ENCODE results near the gene XXYLT1. TPM values are rescaled to one million over a fixed set of nuclear protein-coding genes. Genes with fewer than 3 reads are reported as not detected.

XXYLT1 gene
- total and polyA plus RNA-seq, 12 donors: 2.2 to 7.2 (median 3.6) TPM

- intact Hi-C loops (cut with DNase I): no loop called here
- Histone ChIP-seq H3K4me3 (no peak overlapping the region), H3K4me1 (peaks cover 0 to 6% (median 0%) of the 10 kb centered on the region in 9 donors), H3K27me3 (no peaks in the 10 kb centered on the region), H3K36me3 (no peaks in the 10 kb centered on the region), H3K9me3 (no peaks in the 10 kb centered on the region), H3K27ac (no peak overlapping the region)
- ATAC-seq (peak in 7 of 8 donors; percentile 19 to 77 (median 50)), DNase-seq (no peak)
- peak in 1 of 9 donors; percentile 13 for TF ChIP-seq CTCF (IDR thresholded peaks at IDR 0.05)
- 67 to 77% methylated on average over 12 of the region's 12 CpGs for WGBS, 2 donors
These were observed 137.5 kb downstream of the XXYLT1 start for GRCh38 chr3:195133462-195133861.

- intact Hi-C loops (cut with DNase I): no loop called here
- ATAC-seq (no peak), DNase-seq (no peak)
- no peaks in the 10 kb centered on the region for H3K27me3 ChIP-seq
- H3K36me3 ChIP-seq: no peaks in the 10 kb centered on the region
- H3K27ac ChIP-seq: no peak overlapping the region
- WGBS, 2 donors: 77 to 87% methylated on average over 4 of the region's 4 CpGs
- peaks cover 0 to 9% (median 0%) of the 10 kb centered on the region in 9 donors for H3K4me1 ChIP-seq
- TF ChIP-seq CTCF (IDR thresholded peaks at IDR 0.05): no peak
- H3K9me3 ChIP-seq: no peaks in the 10 kb centered on the region
- no peak overlapping the region for H3K4me3 ChIP-seq
These were observed 137.9 kb downstream of the XXYLT1 start for GRCh38 chr3:195133013-195133412.

- WGBS, 2 donors: 93 to 97% methylated on average over 4 of the region's 4 CpGs
- TF ChIP-seq CTCF (IDR thresholded peaks at IDR 0.05): no peak
- H3K9me3 ChIP-seq: no peaks in the 10 kb centered on the region
- DNase-seq: no peak
- H3K27me3 ChIP-seq: no peaks in the 10 kb centered on the region
- H3K4me1 ChIP-seq: peaks cover 0 to 12% (median 5%) of the 10 kb centered on the region in 9 donors
- no peak for ATAC-seq
- H3K4me3 ChIP-seq: no peak overlapping the region
- H3K27ac ChIP-seq: no peak overlapping the region
- intact Hi-C loops (cut with DNase I): no loop called here
- H3K36me3 ChIP-seq: no peaks in the 10 kb centered on the region
These were observed 139.8 kb downstream of the XXYLT1 start for GRCh38 chr3:195131176-195131575.

GRCh38 chr3:195129644-195130492 lies 141.1 kb downstream of the XXYLT1 start:
- Histone ChIP-seq H3K4me3 (no peak overlapping the region), H3K9me3 (no peaks in the 10 kb centered on the region), H3K36me3 (no peaks in the 10 kb centered on the region), H3K27ac (no peak overlapping the region), H3K27me3 (no peaks in the 10 kb centered on the region), H3K4me1 (peaks cover 2 to 18% (median 10%) of the 10 kb centered on the region in 9 donors)
- DNase-seq: no peak
- 87 to 93% methylated on average over 11 of the region's 11 CpGs for WGBS, 2 donors
- no peak for TF ChIP-seq CTCF (IDR thresholded peaks at IDR 0.05)
- intact Hi-C loops (cut with DNase I): loop anchor here in 3 of 10 donors (5.0 to 10.0 kb wide), 2 partner anchors 122 to 125 kb away; no protein-coding TSS in a partner anchor
- ATAC-seq: no peak
